Lower leg skin (tissue), 4 donors: ENCODE results near the gene TMEM225B. TPM values are rescaled to one million over a fixed set of nuclear protein-coding genes. Genes with fewer than 3 reads are reported as not detected.
"Not testable (repeated sequence)": the region's sequence is repeated elsewhere in the genome, so short reads cannot be mapped to it uniquely, and the experiment has no call there.

Experiments used
- DNase-seq, 2 donors: peaks; one replicate each; pipeline ENCODE4 v3.0.0-alpha.2; 2019; ENCODE audit warnings: low spot score in 2 of 2
- H3K4me3 ChIP-seq: fragments of 200-600 bp; sonication (generic); 2 replicates; pipeline ENCODE4 v1.5.1; 2017; ENCODE audit warnings: mild to moderate bottlenecking, low read depth; ENCODE audit not compliant: poor library complexity, severe bottlenecking
- CTCF ChIP-seq, 3 donors: fragments of 450-650 bp; IDR thresholded peaks; one replicate each; pipeline ENCODE4 v1.5.1; 2016; ENCODE audit warnings: antibody characterized with exemption in 3 of 3, mild to moderate bottlenecking in 3 of 3, moderate library complexity in 2 of 3
- POLR2A ChIP-seq, 2 donors: fragments of 450-650 bp; IDR thresholded peaks; one replicate each; pipeline ENCODE4 v1.6.1; 2016 to 2017; ENCODE audit warnings: antibody characterized with exemption in 2 of 2, mild to moderate bottlenecking in 1 of 2, moderate library complexity in 1 of 2
- WGBS, 2 donors: methylation state at CpG; one replicate each; pipeline ENCODE4 v1.1.5; 2018; 5-methylcytosine and 5-hydroxymethylcytosine counted together
- intact Hi-C: fragments of 100-400 bp; cut with DNase I; formaldehyde crosslinking; loops from one replicate; pipeline ENCODE4 v1.15.0; 2023; ENCODE audit warnings: low total_unique reads
- total RNA-seq, 4 donors: library from RNA; depleted of rRNA; stranded (reverse); fragments of >200 nt; gene quantifications; one replicate each; pipeline ENCODE4 v1.1.0, GENCODE V29; 2016

TMEM225B gene
- total RNA-seq, 4 donors from 2014 or later = 1.7 to 4.6 (median 2.6) TPM

- intact Hi-C loops = no loop called here
- no peak for DNase-seq
- no peak overlapping the region for H3K4me3 ChIP-seq
- no peak for TF ChIP-seq CTCF (IDR thresholded peaks at IDR 0.05)
- TF ChIP-seq POLR2A (IDR thresholded peaks at IDR 0.05) = no peak
- WGBS, 2 donors = 95 to 96% methylated on average over 2 of the region's 2 CpGs
Measured at GRCh38 chr7:99648843-99649242, 50.8 kb downstream of the TMEM225B start.

GRCh38 chr7:99651290-99651689 is 53.2 kb downstream of the TMEM225B start:
- intact Hi-C loops = no loop called here
- 98 to 100% methylated on average over 2 of the region's 2 CpGs for WGBS, 2 donors
- TF ChIP-seq POLR2A (IDR thresholded peaks at IDR 0.05) = no peak
- TF ChIP-seq CTCF (IDR thresholded peaks at IDR 0.05) = no peak
- H3K4me3 ChIP-seq = no peak overlapping the region
- DNase-seq = no peak

GRCh38 chr7:99652671-99653070 is 54.6 kb downstream of the TMEM225B start:
- 94 to 100% methylated on average over 2 of the region's 2 CpGs for WGBS, 2 donors
- no peak for DNase-seq
- TF ChIP-seq CTCF (IDR thresholded peaks at IDR 0.05) = no peak
- TF ChIP-seq POLR2A (IDR thresholded peaks at IDR 0.05) = no peak
- intact Hi-C loops = no loop called here
- H3K4me3 ChIP-seq = no peak overlapping the region

GRCh38 chr7:99653269-99653668 is 55.2 kb downstream of the TMEM225B start:
- DNase-seq, intact Hi-C loops, H3K4me3 ChIP-seq: not testable (repeated sequence)
- 94 to 97% methylated on average over 4 of the region's 4 CpGs for WGBS, 2 donors

GRCh38 chr7:99653754-99654153 is 55.7 kb downstream of the TMEM225B start:
- intact Hi-C loops = no loop called here
- TF ChIP-seq CTCF (IDR thresholded peaks at IDR 0.05) = no peak
- TF ChIP-seq POLR2A (IDR thresholded peaks at IDR 0.05) = no peak
- 96 to 100% methylated on average over 3 of the region's 3 CpGs for WGBS, 2 donors
- no peak for DNase-seq
- no peak overlapping the region for H3K4me3 ChIP-seq

GRCh38 chr7:99654626-99655025 is 56.6 kb downstream of the TMEM225B start:
- intact Hi-C loops, H3K4me3 ChIP-seq, DNase-seq: not testable (repeated sequence)
- 88 to 93% methylated on average over 3 of the region's 3 CpGs for WGBS, 2 donors

- DNase-seq, H3K4me3 ChIP-seq, intact Hi-C loops: not testable (repeated sequence)
- 86 to 93% methylated on average over 5 of the region's 5 CpGs for WGBS, 2 donors
Measured at GRCh38 chr7:99657879-99658278, 59.8 kb downstream of the TMEM225B start.

Other genes starting within 250 kb of the TMEM225B start
- 10 to 100 TPM; 51.4 to 83.1 (median 54.3) TPM for gene ARPC1B, start 223.5 kb upstream of the TMEM225B start, total RNA-seq
- gene PDAP1, start 189.7 kb upstream of the TMEM225B start, total RNA-seq = 10 to 100 TPM; 64.8 to 81.8 (median 73.9) TPM
- gene BUD31, start 189.3 kb upstream of the TMEM225B start, total RNA-seq = 10 to 100 TPM; 48.2 to 71.0 (median 58.5) TPM
- 10 to 100 TPM in 1 of 4 donors, 1 to 10 TPM in 3; 8.5 to 14.2 (median 9.5) TPM for gene PTCD1, start 159.5 kb upstream of the TMEM225B start, total RNA-seq
- 10 to 100 TPM; 23.7 to 41.6 (median 28.3) TPM for gene CPSF4, start 159.3 kb upstream of the TMEM225B start, total RNA-seq
- 100 to 1,000 TPM; 332 to 806 (median 519) TPM for gene ATP5MF, start 132.1 kb upstream of the TMEM225B start, total RNA-seq
- 1 to 10 TPM; 1.9 to 5.3 (median 3.3) TPM for gene ZNF789, start 125.4 kb upstream of the TMEM225B start, total RNA-seq
- gene ZNF394, start 98.0 kb upstream of the TMEM225B start, total RNA-seq = 10 to 100 TPM; 26.2 to 55.0 (median 40.5) TPM
- 1 to 10 TPM; 3.9 to 6.7 (median 5.7) TPM for gene ZKSCAN5, start 93.6 kb upstream of the TMEM225B start, total RNA-seq
- 1 to 10 TPM; 4.3 to 8.8 (median 6.5) TPM for gene FAM200A, start 46.2 kb upstream of the TMEM225B start, total RNA-seq
- gene ZNF655, start 39.6 kb upstream of the TMEM225B start, total RNA-seq = 100 to 1,000 TPM; 102 to 261 (median 114) TPM
- 10 to 100 TPM; 19.4 to 38.0 (median 23.7) TPM for gene ZSCAN25, start 18.7 kb downstream of the TMEM225B start, total RNA-seq
- gene CYP3A5, start 81.7 kb downstream of the TMEM225B start, total RNA-seq = 100 to 1,000 TPM in 2 of 4 donors, 10 to 100 TPM in 2; 36.9 to 195 (median 79.4) TPM
- gene CYP3A7, start 136.9 kb downstream of the TMEM225B start, total RNA-seq = under 1 TPM in 2 of 4 donors, not detected in 2; 0.30 to 0.65 TPM
- 1 to 10 TPM; 2.7 to 5.2 (median 4.3) TPM for gene CYP3A4, start 185.9 kb downstream of the TMEM225B start, total RNA-seq
- not detected for gene CYP3A43, start 229.7 kb downstream of the TMEM225B start, total RNA-seq